HTERT RPE-1 (cell line): ENCODE measurements around the gene PTPN22.

Experiments
- in situ Hi-C: fragments of 300-500 bp; cut with MboI; formaldehyde crosslinking; loops from 4 replicates; pipeline ENCODE4 v1.14.3; 2020; ENCODE audit warnings: low sequenced_read_pairs

PTPN22 gene

GRCh38 chr1:113768916-113769600 is 102.5 kb downstream of the PTPN22 start:
- in situ Hi-C loops = no loop called here

GRCh38 chr1:113765306-113766230 is 105.9 kb downstream of the PTPN22 start:
- in situ Hi-C loops = no loop called here
